Astrocyte of the cerebellum (primary cell): ENCODE data around the gene TMEM147.

Source experiments
- DNase-seq: peaks from one replicate; pipeline ENCODE4 v3.0.0-alpha.2; 2011; ENCODE audit warnings: low read depth
- H3K4me3 ChIP-seq: 2 replicates; pipeline ENCODE4 v1.5.1; 2011; ENCODE audit warnings: mild to moderate bottlenecking, low read depth, low read length, moderate library complexity
- CTCF ChIP-seq: IDR thresholded peaks from 2 replicates; pipeline ENCODE4 v1.5.1; 2012; ENCODE audit warnings: low read length, low read depth, moderate library complexity, mild to moderate bottlenecking; ENCODE audit errors: missing control alignments
- in situ Hi-C: cut with HindIII; loops from 2 replicates; pipeline ENCODE4 v1.10.0; 2017; ENCODE audit warnings: low sequenced_read_pairs

The TMEM147 gene

GRCh38 chr19:35596366-35596999 is 51.1 kb downstream of the TMEM147 start:
- TF ChIP-seq CTCF = no peak
- no peak for DNase-seq

More at GRCh38 chr19:35596366-35596999, 51.1 kb downstream of the TMEM147 start:
- no peak overlapping the region for H3K4me3 ChIP-seq
- in situ Hi-C loops = no loop called here
